HL-60 (cell line): ENCODE measurements around the gene ZNF726.

ENCODE experiments used
- DNase-seq, 2 experiments: peaks; one replicate each; pipeline ENCODE4 v3.0.0-alpha.2; 2010 to 2020; ENCODE audit warnings: low read depth in 1 of 2, low spot score in 1 of 2
- H3K27ac ChIP-seq: fragments of 250-450 bp; sonication (Bioruptor Pico); replicated peaks from 2 replicates; pipeline ENCODE4 v1.5.1; 2020; ENCODE audit warnings: mild to moderate bottlenecking, moderate library complexity
- H3K27me3 ChIP-seq: fragments of 250-450 bp; sonication (Bioruptor Pico); 2 replicates; pipeline ENCODE4 v1.5.1; 2021; ENCODE audit warnings: mild to moderate bottlenecking, moderate library complexity; ENCODE audit not compliant: insufficient read depth, poor library complexity, severe bottlenecking
- H3K4me3 ChIP-seq: replicated peaks from 2 replicates; pipeline ENCODE4 v1.5.1; 2011; ENCODE audit warnings: mild to moderate bottlenecking, control low read depth, low read length; ENCODE audit not compliant: insufficient read depth
- CTCF ChIP-seq: IDR thresholded peaks from one replicate; pipeline ENCODE4 v1.5.1; 2011; ENCODE audit warnings: low read length, control low read depth, inconsistent platforms; ENCODE audit not compliant: insufficient read depth
- GABPA ChIP-seq: IDR thresholded peaks from 2 replicates; pipeline ENCODE4 v1.6.1; 2012; ENCODE audit warnings: low read depth
- POLR2AphosphoS5 ChIP-seq: IDR thresholded peaks from 2 replicates; pipeline ENCODE4 v1.6.1; 2012; ENCODE audit warnings: low read depth
- REST ChIP-seq: IDR thresholded peaks from 2 replicates; pipeline ENCODE4 v1.6.1; 2012; ENCODE audit warnings: low read depth; ENCODE audit not compliant: insufficient replicate concordance
- SPI1 ChIP-seq: IDR thresholded peaks from 2 replicates; pipeline ENCODE4 v1.6.1; 2012; ENCODE audit warnings: low read depth, mild to moderate bottlenecking, borderline replicate concordance

The ZNF726 gene

GRCh38 chr19:23906835-23907234 lies 7.9 kb upstream of the ZNF726 start:
- DNase-seq: no peak
- TF ChIP-seq SPI1 (no peak), POLR2AphosphoS5 (no peak), REST (no peak), GABPA (no peak), CTCF (no peak)
- Histone ChIP-seq H3K27me3 (no peaks in the 10 kb centered on the region), H3K4me3 (no peak overlapping the region), H3K27ac (no peak overlapping the region)

- no peaks in the 10 kb centered on the region for H3K27me3 ChIP-seq
- DNase-seq: no peak
- no peak overlapping the region for H3K4me3 ChIP-seq
- TF ChIP-seq REST (no peak), POLR2AphosphoS5 (no peak), CTCF (no peak), SPI1 (no peak), GABPA (no peak)
- H3K27ac ChIP-seq: no peak overlapping the region
These were observed 6.5 kb upstream of the ZNF726 start for GRCh38 chr19:23908165-23908564.

GRCh38 chr19:23909222-23909621 lies 5.5 kb upstream of the ZNF726 start:
- no peak for DNase-seq
- no peaks in the 10 kb centered on the region for H3K27me3 ChIP-seq
- H3K4me3 ChIP-seq: no peak overlapping the region
- TF ChIP-seq POLR2AphosphoS5 (no peak), SPI1 (no peak), REST (no peak), CTCF (no peak), GABPA (no peak)
- H3K27ac ChIP-seq: no peak overlapping the region
